ENCODE measurements around the gene CBLL1.

The CBLL1 gene

GRCh38 chr7:107703219-107703618 lies 40.7 kb upstream of the CBLL1 start:
- no peak overlapping the region for H3K27ac ChIP-seq
- TF ChIP-seq, protein P1, sequence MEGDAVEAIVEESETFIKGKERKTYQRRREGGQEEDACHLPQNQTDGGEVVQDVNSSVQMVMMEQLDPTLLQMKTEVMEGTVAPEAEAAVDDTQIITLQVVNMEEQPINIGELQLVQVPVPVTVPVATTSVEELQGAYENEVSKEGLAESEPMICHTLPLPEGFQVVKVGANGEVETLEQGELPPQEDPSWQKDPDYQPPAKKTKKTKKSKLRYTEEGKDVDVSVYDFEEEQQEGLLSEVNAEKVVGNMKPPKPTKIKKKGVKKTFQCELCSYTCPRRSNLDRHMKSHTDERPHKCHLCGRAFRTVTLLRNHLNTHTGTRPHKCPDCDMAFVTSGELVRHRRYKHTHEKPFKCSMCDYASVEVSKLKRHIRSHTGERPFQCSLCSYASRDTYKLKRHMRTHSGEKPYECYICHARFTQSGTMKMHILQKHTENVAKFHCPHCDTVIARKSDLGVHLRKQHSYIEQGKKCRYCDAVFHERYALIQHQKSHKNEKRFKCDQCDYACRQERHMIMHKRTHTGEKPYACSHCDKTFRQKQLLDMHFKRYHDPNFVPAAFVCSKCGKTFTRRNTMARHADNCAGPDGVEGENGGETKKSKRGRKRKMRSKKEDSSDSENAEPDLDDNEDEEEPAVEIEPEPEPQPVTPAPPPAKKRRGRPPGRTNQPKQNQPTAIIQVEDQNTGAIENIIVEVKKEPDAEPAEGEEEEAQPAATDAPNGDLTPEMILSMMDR (conservative IDR thresholded peaks at IDR 0.05): no peak

GRCh38 chr7:107703872-107704271 lies 40.1 kb upstream of the CBLL1 start:
- no peak overlapping the region for H3K27ac ChIP-seq
- TF ChIP-seq, protein P1 (conservative IDR thresholded peaks at IDR 0.05): no peak

GRCh38 chr7:107708956-107709355 lies 35.0 kb upstream of the CBLL1 start:
- TF ChIP-seq, protein P1 (conservative IDR thresholded peaks at IDR 0.05): no peak
- no peak overlapping the region for H3K27ac ChIP-seq

GRCh38 chr7:107711301-107711700 lies 32.6 kb upstream of the CBLL1 start:
- TF ChIP-seq, protein P1 (conservative IDR thresholded peaks at IDR 0.05): no peak
- H3K27ac ChIP-seq: no peak overlapping the region

- no peak overlapping the region for H3K27ac ChIP-seq
- TF ChIP-seq, protein P1 (conservative IDR thresholded peaks at IDR 0.05): no peak
Observed at GRCh38 chr7:107712025-107712424, 31.9 kb upstream of the CBLL1 start.

- TF ChIP-seq, protein P1 (conservative IDR thresholded peaks at IDR 0.05): no peak
- no peak overlapping the region for H3K27ac ChIP-seq
Observed at GRCh38 chr7:107712896-107713295, 31.0 kb upstream of the CBLL1 start.

- H3K27ac ChIP-seq: no peak overlapping the region
- TF ChIP-seq, protein P1 (conservative IDR thresholded peaks at IDR 0.05): no peak
Observed at GRCh38 chr7:107715531-107715930, 28.4 kb upstream of the CBLL1 start.
